Neural progenitor cell (in vitro differentiated cells): ENCODE data around the gene PRG3.

Experiments used
- CTCF ChIP-seq: fragments of 200-600 bp; sonication (generic); IDR thresholded peaks from 2 replicates; pipeline ENCODE4 v1.5.1; 2017; ENCODE audit warnings: antibody characterized with exemption, mild to moderate bottlenecking
- EZH2 ChIP-seq: fragments of 200-600 bp; sonication (generic); IDR thresholded peaks from 2 replicates; pipeline ENCODE4 v1.6.1; 2017; ENCODE audit warnings: antibody characterized with exemption, mild to moderate bottlenecking, moderate library complexity
- EZH2phosphoT487 ChIP-seq: fragments of 200-600 bp; sonication (generic); IDR thresholded peaks from 2 replicates; pipeline ENCODE4 v1.6.1; 2017; ENCODE audit warnings: antibody characterized with exemption

GRCh38 chr11:57336111-57336666, 44.8 kb downstream of the PRG3 start:
- TF ChIP-seq EZH2 (no peak), CTCF (no peak), EZH2phosphoT487 (no peak)
